Epithelial cell of prostate (primary cell): ENCODE data around the gene CA12.
A peak's percentile ranks its signal among the peaks of the same experiment; 100 is the strongest.
"Not testable (repeated sequence)": the region's sequence is repeated elsewhere in the genome, so short reads cannot be mapped to it uniquely, and the experiment has no call there.

Experiments
- DNase-seq: peaks from one replicate; pipeline ENCODE4 v3.0.0-alpha.2; 2011; ENCODE audit warnings: low read depth, low spot score
- H3K27ac ChIP-seq: fragments of 450-650 bp; 2 replicates; pipeline ENCODE4 v1.5.1; 2017; ENCODE audit warnings: mild to moderate bottlenecking

The CA12 gene

GRCh38 chr15:63381301-63382204 is at the start of gene CA12:
CA12 (minus strand) TSS chr15:63381846; CDS start chr15:63381720, 126 bp downstream.
- no peak for DNase-seq
- H3K27ac ChIP-seq, result peak within 1 kb of the TSS; percentile 48

- no peak for DNase-seq
- H3K27ac ChIP-seq, result no peak overlapping the region
Measured at GRCh38 chr15:63430766-63431451, 49.3 kb upstream of the CA12 start.

GRCh38 chr15:63426552-63426951 is 44.9 kb upstream of the CA12 start:
- DNase-seq, result no peak
- no peak overlapping the region for H3K27ac ChIP-seq

DNA sequence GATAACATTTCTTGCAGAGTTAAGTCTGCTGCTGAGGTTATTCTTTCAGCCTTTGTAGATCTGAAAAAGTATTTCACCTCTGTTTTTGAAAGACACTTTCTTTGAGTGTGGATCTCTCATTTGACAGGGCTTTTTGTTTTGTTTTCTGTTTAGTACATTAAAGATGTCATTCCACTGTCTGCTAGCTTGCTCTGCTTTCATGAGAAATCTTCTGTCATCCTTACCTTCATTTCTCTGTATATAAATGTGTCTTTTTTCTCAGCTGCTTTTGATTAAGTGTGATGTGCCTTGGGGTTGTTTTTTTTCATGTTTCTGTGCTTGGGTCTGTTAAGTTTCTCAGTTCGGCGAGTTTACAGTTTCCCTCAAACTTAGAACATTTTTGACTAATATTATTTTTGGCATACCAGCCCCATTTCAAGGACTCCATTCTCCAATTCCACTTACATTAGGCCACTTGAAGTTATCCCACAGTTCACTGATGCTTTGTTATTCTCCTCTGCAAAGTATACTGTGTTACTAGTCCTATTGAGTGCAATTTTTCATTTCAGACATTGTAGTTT is 43.9 kb upstream of the CA12 start:
- no peak overlapping the region for H3K27ac ChIP-seq
- DNase-seq, result no peak

DNA sequence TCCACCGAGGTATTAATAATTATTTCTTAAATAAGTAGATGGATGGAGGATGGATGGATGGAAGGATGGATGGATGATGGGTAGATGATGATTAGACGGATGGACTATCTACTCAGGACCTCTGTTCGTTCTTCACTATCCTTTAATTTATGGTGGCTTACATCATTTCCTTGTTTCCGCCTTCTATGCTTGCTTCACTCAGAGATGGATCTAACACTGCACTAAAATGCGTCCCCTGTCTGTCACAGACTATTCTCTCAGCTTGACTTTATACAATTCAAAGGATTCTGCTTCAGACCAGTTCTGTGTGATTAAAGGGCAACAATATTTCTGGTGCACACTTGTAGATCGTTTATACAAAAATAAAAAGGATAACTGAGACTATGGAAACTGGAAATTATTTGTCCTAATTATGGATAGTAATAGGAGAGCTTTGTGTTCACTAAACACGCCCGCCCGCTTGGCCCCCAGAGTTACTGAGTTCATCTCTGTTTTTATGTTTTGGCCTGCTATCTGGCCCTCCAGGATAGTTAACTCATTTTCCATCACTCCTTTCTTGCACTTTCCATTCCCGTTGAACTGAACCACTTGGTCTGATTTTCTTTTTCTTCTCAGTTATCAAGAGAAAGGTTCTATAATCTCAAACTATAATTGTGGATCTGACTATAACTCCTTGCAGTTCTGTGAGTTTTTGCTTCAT is 41.4 kb upstream of the CA12 start:
- no peak overlapping the region for H3K27ac ChIP-seq
- no peak for DNase-seq

DNA sequence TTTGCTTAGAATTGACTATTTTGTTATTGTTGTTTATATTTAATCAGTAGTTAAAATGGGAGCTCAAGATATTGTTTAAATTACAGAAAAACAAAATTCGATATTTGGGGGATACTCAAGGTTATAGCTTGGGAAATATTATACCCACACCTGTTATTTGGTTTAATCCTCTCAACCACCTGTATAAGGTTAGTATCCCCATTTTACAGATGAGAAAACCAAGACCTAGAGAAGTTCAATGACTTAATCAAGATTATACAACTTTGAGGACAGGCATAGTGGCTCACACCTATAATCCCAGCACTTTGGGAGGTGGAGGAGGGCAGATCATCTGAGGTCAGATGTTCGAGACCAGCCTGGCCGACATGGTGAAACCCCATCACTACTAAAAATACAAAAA is 39.8 kb upstream of the CA12 start:
- no peak overlapping the region for H3K27ac ChIP-seq
- no peak for DNase-seq

- no peak overlapping the region for H3K27ac ChIP-seq
- no peak for DNase-seq
Measured at GRCh38 chr15:63420333-63420747, 38.7 kb upstream of the CA12 start.

DNA sequence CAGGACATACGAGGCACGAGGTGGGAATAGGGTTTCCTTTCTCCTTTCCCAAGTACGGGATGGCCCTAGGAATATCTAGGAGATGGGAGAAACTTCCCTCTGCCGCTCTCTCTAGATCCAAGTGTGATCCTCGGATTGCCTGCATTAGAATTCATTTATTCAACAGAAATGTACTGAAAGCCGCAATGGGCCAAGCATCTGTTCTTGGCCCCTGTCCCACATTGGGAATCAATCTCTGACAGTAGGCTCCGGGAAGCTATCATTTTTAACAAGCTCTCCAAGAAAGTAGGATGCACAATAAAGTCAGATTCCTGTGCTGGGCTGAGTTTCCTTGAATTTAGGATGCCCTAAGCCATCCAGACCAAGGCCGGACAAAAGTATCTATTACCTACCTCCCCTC is 37.2 kb upstream of the CA12 start:
- no peak overlapping the region for H3K27ac ChIP-seq
- DNase-seq, result no peak

GRCh38 chr15:63417721-63418120 is 36.1 kb upstream of the CA12 start:
- H3K27ac ChIP-seq, result no peak overlapping the region

GRCh38 chr15:63417274-63417673 is 35.6 kb upstream of the CA12 start:
- DNase-seq, H3K27ac ChIP-seq: not testable (repeated sequence)

More at GRCh38 chr15:63417721-63418120, 36.1 kb upstream of the CA12 start:
- DNase-seq, result no peak

GRCh38 chr15:63414474-63415120 is 33.0 kb upstream of the CA12 start:
- no peak for DNase-seq
- H3K27ac ChIP-seq, result no peak overlapping the region

DNA sequence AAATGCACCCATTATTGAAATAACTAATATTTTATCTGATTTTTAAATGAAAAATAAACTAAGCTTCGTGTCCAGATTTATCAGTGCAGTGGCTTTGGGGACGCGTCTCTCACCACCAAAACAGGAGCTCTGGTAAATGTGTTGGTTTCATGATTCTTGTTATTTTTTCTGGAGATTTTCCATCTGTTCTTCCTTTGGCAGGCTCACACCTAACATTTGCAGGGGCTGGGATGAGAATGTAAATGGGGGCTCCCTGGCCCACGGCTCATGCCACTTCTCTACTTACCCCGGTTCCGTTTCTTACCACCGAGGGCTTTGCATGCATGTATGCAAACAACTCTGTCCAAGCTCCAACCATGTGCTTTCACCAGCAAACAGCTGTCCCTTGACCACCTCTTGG is 30.9 kb upstream of the CA12 start:
- H3K27ac ChIP-seq, result no peak overlapping the region
- DNase-seq, result no peak

- H3K27ac ChIP-seq, result no peak overlapping the region
- no peak for DNase-seq
Measured at GRCh38 chr15:63411866-63412265, 30.2 kb upstream of the CA12 start.

- DNase-seq, result no peak
- no peak overlapping the region for H3K27ac ChIP-seq
Measured at GRCh38 chr15:63409179-63409578, 27.5 kb upstream of the CA12 start.

GRCh38 chr15:63408524-63408923 is 26.9 kb upstream of the CA12 start:
- DNase-seq, result no peak
- H3K27ac ChIP-seq, result no peak overlapping the region

- no peak overlapping the region for H3K27ac ChIP-seq
- no peak for DNase-seq
Measured at GRCh38 chr15:63407612-63408011, 26.0 kb upstream of the CA12 start.

- no peak for DNase-seq
- no peak overlapping the region for H3K27ac ChIP-seq
Measured at GRCh38 chr15:63405683-63406390, 24.2 kb upstream of the CA12 start.

- H3K27ac ChIP-seq, result no peak overlapping the region
- no peak for DNase-seq
Measured at GRCh38 chr15:63405159-63405558, 23.5 kb upstream of the CA12 start.

GRCh38 chr15:63403254-63403945 is 21.8 kb upstream of the CA12 start:
- H3K27ac ChIP-seq, result no peak overlapping the region
- DNase-seq, result no peak
